IPS-NIHi11 (cell line): Measurements from ENCODE around the gene NFIA.

Experiments
- DNase-seq: peaks from one replicate; pipeline ENCODE4 v3.0.0; 2012; ENCODE audit warnings: mixed read lengths, low spot score

Gene NFIA

GRCh38 chr1:61498342-61498741 lies 416.0 kb downstream of the NFIA start:
- no peak for DNase-seq

GRCh38 chr1:61501971-61502916 lies 419.9 kb downstream of the NFIA start:
- DNase-seq = no peak

- DNase-seq = no peak
Measured at GRCh38 chr1:61504305-61504704, 421.9 kb downstream of the NFIA start.

- no peak for DNase-seq
Measured at GRCh38 chr1:61504852-61505390, 422.6 kb downstream of the NFIA start.

GRCh38 chr1:61506236-61506635 lies 423.9 kb downstream of the NFIA start:
- DNase-seq = no peak

GRCh38 chr1:61506944-61507500 lies 424.7 kb downstream of the NFIA start:
- no peak for DNase-seq
